CD4-positive, alpha-beta T cell treated with Interleukin-15 for 4 hours (primary cell): ENCODE data around the gene OTUD6A.
"Not testable (repeated sequence)": the region's sequence is repeated elsewhere in the genome, so short reads cannot be mapped to it uniquely, and the experiment has no call there.

Source experiments
- DNase-seq: peaks from one replicate; pipeline ENCODE4 v3.0.0-alpha.2; 2020; ENCODE audit warnings: low spot score

OTUD6A gene

DNA sequence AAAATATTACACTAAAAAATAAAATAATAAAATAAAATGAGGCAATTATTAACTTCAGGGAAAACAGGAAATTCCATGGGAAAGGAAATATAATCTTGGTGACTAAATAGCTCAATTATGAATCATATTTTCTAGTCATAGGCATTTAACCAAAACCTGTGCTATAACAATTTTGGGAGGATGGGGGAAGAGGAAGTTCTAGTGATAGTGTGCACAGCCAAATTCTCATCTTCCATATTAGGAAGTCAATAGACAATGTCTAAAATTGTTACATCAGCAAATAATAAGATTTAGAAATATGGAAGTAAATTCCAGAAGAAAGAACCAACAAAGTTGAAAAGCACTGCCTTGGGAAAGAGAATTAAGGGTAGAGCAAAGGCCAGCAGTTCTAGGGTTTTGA, 15.3 kb upstream of the OTUD6A start:
- DNase-seq, result no peak

DNA sequence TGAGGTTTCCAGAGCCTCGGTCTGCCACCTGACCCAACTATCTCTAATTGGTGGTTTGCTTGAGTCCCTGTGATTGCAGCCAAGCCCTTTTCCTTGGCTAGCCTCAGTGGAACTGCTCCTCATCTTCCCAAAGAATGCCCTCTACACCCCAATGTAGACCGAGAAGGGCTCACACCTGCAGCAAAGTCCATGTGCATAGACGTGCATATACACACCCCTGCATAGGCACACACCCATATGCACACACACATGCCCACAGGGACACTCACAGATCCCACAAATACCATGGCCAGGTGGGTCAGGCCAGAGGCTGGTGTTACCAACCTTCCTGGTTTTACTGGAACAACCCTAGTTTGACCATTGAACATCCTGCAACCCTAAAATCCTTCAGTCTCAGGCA, 12.9 kb upstream of the OTUD6A start:
- no peak for DNase-seq

DNA sequence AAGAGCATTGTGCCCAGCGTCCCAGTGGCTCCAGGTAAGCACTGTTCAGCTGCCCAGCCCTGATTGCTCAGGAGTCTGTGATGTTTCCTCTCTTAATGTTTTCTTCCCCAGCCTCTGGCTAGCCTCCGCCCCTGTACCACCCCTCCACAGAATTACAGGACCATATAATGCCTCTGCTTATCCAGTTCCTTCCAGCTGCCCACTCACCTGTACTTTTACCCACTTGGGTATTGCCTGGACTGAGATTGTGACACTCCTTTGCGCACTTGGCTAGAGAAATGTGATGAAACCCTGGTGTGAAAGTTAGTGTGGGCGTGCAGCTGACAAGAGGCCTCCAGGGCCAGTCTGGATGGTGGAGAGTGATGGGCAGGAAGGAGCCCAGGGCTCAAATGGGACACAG, 12.3 kb upstream of the OTUD6A start, which contains the start of gene AWAT2:
AWAT2 (minus strand) TSS at position 14 of the 400 bp plus-strand sequence; CDS start at position 8, 6 bp downstream.
- no peak for DNase-seq

DNA sequence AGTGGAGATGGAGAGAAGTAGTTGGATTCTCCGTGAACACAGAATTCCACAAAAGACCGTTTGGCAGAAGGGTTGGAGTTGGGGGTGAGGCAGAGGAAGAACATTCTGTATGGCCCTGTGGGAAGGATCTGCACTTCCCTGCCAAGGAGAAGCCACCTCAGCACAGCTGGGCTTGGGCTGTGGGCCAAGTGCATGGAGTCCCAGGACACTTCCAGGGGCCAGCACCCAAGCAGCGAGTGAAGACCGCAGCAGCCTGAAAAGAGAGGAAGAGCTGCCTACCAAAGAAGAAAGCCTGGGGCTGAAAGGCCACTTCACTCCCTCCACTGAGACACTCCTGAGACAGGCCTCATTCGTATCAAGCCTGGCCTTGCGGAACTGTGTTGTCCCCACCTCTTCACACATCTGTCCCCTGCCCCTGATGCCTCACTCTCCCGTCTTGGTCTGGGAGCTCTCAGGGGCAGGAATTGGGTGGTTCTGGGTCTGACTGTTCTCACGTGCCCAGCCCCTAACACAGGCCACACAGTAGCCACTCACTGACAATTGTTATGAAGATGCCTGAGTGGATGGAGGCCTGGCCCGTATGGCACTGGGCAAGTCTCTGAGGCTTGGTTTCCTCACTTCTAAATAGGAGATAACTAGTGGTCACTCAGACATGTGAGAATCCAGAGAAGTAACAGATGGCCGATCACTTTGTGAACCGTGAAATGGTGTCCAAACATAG, 9.2 kb upstream of the OTUD6A start:
- no peak for DNase-seq

DNA sequence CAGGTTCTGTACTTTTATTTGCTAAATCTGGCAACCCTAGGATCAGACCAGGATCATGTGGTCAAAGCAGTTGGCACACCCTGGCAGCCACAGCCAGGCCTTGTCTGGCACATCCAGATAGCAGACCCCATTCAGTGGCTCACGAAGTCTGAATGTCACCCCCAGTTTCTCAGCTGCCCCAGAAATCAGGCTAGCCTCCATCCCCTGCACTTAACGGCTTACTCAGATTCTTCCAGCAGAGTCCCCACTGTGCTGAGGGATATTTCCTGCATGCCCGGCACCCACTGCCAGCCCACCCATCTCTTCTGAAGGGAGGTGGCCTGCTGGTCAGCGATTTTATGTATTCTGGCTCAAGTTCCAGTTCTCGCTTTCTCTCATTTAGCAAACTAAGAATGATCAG, 7.9 kb upstream of the OTUD6A start:
- no peak for DNase-seq

DNA sequence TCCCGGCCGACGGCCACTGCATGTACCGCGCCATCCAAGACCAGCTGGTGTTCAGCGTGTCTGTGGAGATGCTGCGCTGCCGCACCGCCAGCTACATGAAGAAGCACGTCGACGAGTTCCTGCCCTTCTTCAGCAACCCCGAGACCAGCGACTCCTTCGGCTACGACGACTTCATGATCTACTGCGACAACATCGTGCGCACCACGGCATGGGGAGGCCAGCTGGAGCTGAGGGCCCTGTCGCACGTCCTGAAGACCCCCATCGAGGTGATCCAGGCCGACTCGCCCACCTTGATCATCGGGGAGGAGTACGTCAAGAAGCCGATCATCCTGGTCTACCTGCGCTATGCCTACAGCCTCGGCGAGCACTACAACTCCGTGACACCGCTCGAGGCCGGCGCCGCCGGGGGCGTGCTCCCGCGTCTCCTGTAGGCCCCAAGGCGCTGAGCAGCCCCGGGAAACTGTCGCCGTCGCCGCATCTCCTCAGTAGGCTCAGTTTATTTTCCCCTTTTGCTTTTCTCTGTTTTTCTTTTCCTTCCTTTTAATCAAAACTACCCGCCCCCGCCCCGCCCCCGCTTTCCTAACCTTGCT, 799 bp downstream of the OTUD6A start:
- no peak for DNase-seq

DNA sequence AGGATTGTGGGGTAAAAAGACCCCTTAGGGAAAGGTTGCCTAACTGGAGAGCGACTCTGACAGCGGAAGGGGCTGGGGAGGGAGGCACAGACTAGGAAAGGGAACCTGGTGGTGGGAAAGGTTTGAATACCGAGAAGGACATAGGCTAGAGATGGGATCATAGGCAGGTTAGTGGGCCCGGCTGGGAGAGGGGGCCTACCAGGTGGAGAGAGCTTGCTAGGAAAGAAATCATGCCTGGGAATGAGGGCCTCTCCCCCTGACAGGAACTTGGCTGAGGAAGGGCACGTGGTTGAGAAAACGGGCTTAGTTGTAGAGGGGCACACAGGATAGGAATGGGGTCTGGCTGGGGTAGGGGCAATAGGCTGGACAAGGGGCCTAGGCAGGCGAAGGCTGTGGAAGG, 4.4 kb downstream of the OTUD6A start:
- DNase-seq, result no peak

DNA sequence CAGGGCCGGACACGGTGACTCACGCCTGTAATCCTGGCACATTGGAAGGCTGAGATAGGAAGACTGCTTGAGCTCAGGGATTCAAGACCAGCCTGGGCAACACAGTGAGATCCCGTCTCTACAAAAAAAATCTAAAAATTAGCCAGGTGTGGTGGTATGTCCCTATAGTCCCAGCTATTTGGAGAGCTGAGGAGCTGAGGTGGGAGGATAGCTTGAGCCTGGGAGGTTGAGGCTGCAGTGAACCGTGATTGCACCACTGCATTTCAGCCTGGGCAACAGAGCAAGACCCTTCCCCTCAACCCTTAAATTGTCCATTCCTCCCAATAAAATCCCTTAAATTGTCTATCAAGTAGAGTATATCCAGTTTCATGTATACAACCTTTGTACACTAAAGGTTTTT, 17.0 kb downstream of the OTUD6A start:
- no peak for DNase-seq

DNA sequence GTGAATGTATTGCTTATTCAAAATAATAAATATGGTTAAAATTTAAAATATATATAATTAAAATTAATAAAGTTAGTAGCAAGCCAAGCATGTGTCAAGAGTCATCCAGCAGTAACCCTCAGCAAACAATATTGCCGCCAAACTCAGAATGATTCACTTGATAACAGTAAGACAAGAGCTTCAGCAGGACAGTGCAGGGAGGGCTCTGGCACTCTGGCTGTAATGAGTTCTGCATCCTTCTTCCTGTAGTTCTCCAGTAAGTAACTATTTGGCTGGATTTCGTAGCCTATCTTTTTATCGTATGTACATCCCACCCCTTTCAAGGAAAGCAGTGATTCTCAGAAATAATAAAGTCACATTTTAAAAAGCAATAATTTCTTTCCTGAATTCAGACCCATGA, 17.6 kb downstream of the OTUD6A start:
- DNase-seq, result no peak

DNA sequence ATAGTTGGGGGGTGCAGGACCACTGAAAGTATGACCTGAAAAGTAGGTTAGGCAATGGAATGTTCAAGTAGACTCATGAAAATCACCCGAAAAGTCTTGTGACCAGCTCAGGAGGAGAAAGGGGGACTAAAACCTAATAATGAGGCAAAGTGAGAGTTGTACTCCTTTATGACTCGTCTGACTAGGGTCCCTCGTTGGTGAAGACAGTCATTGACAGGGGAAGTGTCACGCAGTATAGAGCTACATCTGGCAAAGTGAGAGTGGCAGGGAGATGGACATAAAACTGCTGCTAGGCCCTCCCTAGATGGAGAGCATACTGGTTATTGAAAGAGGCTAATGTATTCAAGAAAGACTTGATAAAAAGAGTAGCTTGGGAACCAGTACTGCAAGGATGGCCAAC, 20.5 kb downstream of the OTUD6A start:
- DNase-seq, result no peak

DNA sequence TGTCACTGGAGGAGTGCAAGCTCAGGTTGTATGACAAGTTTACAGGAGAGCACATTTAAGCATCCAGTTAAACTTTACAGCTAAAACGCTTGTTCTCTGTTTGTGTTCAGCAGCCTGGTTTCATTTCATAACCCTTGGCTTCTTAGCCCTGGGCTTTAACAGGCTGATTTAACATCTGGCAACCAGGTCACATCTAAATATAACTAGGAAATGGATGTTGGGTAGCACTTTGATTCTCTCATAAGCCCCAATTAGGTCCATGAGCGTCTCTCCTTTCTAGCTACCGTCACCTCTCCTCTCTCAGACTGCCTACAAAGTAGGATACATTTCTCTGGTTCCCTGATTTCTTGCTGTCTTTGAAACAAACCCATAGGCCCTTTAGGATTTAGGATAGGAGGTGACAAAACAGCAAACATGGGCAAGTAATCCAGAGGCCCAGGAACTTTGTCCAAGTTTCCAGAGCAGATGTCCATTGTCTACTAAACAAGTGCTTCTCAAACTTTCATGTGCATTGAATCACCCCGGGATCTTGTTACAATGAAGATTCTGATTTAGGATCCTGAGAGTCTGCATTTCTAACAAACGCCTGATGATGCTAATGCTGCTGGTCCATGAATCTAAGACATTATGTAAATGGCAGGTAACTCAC, 22.5 kb downstream of the OTUD6A start:
- no peak for DNase-seq

DNA sequence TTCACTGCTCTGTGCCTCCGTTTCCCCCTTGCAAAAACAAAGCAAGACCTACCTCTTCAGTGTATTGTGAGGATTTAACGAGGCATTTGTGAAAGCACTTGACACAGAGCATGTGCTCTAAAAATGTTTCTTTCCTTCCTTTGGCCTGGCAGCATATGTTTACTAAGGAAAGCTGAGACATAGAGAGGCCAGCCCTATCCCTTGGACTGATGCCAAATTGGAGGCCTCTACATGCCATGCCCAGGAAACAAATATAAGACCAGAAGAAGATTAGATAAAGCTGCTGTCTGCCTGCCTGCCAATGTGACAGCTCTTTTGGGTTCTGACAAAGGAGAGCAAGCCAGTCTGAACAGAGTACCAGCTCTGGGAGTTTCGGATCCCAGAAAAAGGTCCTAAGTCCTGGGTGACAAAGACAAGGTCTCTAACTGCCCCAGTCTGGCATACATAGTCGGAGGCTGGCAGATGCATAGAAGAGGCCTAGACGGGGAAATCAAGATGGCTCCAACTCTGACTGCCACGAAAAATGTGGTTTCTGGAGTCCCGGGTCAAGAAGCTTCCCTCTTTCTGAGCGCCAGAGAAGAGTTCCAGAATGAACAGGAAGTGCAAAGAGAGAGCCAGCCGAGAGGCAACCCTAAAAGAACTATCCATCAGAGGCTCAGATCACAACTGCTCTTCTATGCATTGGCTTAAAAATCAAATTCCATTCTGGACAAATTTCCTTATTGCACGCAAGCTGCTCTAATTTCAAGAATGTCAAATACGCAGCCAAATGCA, 25.8 kb downstream of the OTUD6A start:
- no peak for DNase-seq

DNA sequence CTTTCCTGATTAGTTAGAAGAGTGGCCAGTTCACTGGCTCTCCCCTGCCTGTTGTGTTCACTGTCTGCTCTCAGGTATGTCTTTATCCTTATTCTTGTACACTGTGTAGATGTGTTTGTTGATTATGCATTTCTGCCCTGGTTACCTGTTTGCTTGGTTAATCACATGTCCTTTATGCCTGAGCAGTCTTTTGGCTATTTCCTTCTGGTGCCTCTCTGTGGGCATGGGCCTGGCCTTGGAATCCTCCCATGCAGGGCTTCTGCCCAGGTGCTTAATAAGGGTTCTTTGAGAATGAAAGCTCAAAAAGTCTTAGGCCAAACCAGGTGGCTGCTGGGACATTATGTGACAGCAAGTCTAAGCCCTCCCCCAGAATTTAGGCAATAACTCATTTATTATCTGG, 26.5 kb downstream of the OTUD6A start:
- DNase-seq, result no peak

DNA sequence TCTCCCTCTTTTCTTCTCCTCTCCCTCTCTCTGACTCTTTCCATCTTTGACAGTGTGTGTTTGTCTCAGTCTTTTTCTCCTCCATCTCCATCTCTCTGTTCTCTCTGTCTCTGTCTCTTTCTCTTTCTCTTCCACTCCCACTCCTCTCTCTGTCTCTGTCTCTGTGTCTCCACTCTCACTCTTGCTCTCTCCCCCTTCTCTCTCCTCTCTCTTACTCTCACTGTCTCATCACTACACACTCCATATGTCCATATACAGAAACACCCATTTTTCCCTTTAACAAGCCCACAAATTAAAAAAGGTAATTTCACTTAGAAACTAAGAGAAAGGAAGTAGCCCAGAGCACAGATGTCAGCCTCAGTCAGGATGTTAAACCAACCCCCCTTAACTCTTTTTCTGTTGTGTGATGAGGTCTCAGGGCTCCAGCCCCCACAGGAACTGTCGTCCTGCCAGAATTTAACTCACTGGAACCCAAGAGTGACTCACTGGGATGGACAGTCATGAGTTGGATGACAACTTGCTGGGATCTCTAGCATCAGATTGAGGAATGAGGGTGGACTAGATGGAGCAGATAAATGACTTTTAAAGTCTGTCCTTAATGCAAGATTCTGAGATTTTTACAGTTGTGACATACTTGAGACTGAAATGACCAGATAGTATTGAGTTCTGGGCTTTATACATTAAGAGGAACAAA, 27.5 kb downstream of the OTUD6A start:
- no peak for DNase-seq

DNA sequence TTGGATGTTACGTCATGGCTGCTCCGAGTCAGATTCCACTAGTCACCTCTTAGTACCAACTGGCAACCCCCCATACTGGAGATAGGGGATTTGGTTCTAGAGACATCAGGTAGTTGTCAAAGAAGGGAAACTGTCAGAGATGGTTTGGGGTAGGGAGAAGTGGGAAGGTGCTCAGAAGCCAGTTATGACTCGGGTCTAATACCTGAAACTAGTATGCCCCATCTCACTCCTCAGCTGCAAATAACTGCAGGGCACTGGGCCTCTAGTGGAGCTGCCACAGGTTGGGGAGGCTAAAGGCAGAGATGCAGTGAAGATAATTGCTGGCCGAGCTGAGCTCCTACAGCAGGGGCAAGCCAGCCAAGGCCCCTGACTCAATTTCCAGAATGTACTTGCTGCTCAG, 30.0 kb downstream of the OTUD6A start:
- no peak for DNase-seq

DNA sequence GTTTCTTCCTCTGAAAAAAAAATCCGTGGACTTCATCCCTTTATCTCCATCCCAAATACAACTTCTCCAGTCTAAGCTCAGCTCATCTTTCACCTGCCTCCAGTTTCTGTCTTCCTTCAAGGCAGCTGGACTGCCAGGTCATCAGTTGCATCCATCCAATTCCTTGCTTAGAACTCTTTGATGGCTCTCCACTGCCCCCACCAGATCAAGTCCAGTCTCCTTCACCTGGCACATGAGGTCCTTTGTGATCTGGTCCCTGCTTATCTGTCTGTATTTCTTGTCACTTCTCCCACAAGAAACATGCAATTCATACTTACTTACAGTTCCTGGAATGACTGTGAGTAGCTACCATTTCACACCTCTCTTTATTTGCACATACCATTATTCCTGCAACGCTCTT, 33.8 kb downstream of the OTUD6A start:
- no peak for DNase-seq

DNA sequence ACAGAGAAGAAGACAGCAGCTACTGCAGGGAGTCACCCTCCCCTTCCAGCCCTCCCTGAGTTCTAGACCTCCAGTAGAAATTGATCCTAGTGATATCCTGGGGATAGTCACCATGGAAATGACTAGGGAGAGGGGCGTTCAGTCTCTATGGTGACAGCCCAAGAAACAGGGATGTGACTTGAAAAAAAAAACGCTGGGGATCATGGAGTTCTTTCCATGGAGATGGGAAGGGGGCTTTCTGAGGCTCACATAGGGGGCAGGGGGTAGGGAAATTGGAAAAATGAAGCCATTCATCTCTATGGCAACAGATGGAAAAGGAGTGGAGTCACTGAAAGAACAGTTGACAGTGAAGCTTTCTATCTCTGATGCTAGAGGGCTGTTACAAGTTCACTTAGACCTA, 43.0 kb downstream of the OTUD6A start:
- DNase-seq, result no peak

DNA sequence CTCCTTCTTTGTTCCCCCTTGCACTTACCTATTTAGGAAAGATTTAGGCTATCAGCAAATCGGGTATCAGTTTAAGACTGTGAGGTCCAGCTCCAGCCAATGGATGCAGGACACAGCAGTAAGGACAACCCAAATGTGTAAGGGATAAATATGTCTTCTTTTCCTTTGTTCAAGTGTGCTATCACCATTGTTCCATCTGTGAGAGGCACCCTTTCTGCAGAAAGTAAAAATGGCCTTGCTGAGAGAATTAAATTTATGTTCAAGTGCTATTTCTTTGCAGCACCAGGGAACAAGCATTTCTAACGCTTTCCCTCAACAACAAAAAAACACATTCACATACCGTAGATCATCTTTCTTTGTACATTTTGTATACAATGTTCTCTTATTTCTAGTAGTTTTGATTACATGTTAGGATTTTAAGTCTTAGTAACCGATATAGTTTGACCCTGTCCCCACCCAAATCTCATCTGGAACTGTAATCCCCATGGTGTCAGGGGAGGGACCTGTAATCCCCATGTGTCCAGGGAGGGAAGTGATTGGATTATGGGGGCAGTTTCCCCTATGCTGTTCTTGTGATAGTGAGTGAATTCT, 49.3 kb downstream of the OTUD6A start:
- DNase-seq, result not testable (repeated sequence)
